ENCODE measurements around the gene EHMT1. TPM values are rescaled to one million over a fixed set of nuclear protein-coding genes. Genes with fewer than 3 reads are reported as not detected.
A peak's percentile ranks its signal among the peaks of the same experiment; 100 is the strongest.

EHMT1 gene
- total RNA-seq, 2 donors from 2014 or later: 93.1 to 184 TPM

DNA sequence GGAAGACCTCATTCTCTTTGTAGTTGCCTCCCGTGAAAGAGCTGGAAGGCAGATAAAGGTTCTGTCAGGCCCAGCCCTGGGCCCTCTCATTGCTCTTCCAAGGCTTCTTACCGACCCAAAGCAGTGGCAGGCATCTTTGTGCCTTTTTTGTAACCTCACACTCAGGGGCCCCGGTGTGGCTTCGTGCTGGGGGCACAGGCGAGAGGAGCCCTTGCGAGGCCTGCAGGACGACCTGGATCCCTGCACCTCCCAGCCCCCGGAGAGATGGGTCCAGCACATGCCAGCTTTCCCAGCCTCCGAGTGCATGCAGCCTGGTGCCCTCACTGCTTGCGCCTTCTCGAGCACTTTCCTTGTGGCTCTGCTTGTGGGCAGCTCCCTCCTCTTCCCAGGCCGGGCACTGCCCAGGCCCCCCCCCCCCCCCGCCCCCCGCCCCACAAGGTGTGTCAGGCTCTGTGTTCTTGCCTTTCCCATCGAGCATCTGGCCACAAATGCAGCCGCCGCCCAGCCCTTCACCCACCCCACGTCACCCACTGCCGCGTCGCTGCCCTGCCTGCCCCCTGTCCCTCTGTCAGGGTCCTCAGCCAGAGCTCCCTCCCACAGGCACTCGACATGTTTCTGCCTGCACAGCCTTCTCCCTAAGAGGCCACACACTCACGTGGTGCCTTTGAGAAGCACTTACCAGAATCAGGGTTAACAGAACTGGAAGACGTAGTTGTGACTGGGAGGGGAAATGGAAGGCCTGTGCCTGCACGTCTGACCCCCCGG is 195.0 kb downstream of the EHMT1 start:
- no peak for DNase-seq (ENCODE audit: low spot score)
- no peak overlapping the region for H3K27ac Mint-ChIP-seq

DNA sequence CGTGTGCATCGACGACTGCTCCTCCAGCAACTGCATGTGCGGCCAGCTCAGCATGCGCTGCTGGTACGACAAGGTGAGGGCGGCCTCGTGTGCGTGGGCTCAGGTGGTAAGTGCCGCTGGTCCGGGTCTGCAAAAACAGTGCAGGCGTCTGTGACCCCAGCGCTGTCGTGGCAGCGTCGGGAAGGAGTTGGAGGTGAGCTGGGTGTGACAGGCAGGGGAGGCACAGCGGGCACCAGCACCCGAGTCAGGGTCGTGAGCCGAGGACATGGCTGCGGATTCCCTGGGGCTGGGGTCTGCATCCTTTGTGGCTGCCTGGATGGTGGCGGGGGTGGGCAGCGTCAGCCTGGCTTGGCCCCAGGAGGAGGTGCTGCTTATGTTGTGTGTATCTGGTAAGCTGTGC is 195.6 kb downstream of the EHMT1 start:
- Mint-ChIP-seq H3K27ac (peak overlapping the region in 1 of 2 donors; percentile 59), H3K27me3 (no peaks in the 10 kb centered on the region), H3K9me3 (no peaks in the 10 kb centered on the region), H3K4me3 (no peak overlapping the region), H3K4me1 (ENCODE audit: low read depth in 2 of 2) (no peaks in the 10 kb centered on the region), H3K36me3 (no peaks in the 10 kb centered on the region)
- DNase-seq (ENCODE audit: low spot score) (no peak), ATAC-seq (peak in 1 of 2 donors; percentile 7)

More for the DNA sequence above, 195.0 kb downstream of the EHMT1 start:
- ATAC-seq: no peak
- H3K4me1 Mint-ChIP-seq (ENCODE audit: low read depth in 2 of 2): no peaks in the 10 kb centered on the region
- H3K9me3 Mint-ChIP-seq: no peaks in the 10 kb centered on the region
- no peaks in the 10 kb centered on the region for H3K27me3 Mint-ChIP-seq
- no peaks in the 10 kb centered on the region for H3K36me3 Mint-ChIP-seq
- no peak overlapping the region for H3K4me3 Mint-ChIP-seq

DNA sequence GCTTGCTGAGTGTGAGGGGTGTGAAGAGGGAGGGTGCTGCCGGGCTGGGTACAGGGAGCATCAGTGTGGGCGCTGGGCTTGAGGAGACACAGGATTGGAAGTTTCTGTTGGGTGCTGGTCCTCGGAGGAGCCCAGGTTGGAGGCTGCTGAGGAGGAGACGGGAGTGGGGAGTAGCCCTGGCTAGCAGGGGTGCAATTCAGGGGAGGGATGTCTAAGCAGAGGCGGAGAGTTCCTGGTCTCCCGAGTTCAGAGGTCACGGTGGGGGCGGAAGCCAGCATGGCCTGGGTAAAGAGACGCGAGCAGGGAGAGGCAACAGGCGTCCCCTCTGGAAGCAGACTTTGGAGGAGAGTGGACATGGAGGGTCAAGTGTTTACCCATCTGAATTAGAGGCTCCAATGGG is 196.0 kb downstream of the EHMT1 start:
- peak overlapping the region in 1 of 2 donors; percentile 59 for H3K27ac Mint-ChIP-seq
- no peaks in the 10 kb centered on the region for H3K36me3 Mint-ChIP-seq
- no peak for DNase-seq (ENCODE audit: low spot score)
- peak in 1 of 2 donors; percentile 30 for ATAC-seq
- H3K4me3 Mint-ChIP-seq: no peak overlapping the region
- H3K4me1 Mint-ChIP-seq (ENCODE audit: low read depth in 2 of 2): no peaks in the 10 kb centered on the region
- H3K27me3 Mint-ChIP-seq: no peaks in the 10 kb centered on the region
- no peaks in the 10 kb centered on the region for H3K9me3 Mint-ChIP-seq

DNA sequence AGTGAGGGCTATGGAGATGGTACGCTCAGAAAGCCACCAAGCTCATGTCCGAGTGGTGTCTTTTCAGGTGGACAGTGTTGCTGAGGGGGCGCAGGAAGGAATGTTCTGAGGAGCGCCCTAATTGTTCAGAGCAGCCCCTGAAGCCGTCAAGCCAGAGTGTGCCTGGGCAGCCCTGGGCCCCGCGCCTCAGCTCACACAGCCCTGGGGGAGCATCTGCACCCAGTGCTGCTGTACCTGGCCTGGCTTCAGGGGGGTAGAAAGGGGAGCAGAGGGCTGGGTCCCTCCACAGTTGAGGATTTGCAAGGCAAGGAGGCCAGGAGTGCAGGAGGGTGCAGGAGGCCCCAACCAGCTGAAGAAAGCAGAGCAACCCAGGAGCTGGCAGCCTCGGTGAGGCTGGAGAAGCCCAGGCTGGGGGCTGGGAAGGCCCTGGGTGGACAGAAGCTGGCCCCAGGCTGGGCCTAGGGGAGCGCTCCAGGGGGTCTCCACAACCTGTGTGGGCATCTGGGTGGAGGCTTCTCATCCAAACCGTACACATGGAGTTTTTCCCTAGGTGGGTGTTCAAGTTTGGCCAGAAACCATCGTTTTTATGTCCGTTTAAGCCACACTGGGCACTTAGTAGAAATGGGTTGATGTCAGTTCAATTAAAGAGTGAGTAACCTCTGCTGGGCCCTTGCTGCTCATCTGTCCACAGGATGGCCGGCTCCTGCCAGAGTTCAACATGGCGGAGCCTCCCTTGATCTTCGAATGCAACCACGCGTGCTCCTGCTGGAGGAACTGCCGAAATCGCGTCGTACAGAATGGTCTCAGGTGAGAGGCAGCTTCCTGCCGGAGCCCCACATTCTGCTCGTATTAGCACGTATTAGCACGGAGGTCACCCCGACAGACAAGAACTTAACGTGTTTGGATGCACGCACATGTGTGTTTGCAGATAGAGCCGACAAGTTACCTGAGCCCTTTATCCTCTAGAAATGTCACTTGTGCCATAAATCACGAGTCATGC is 196.8 kb downstream of the EHMT1 start:
- peak overlapping the region in 1 of 2 donors; percentile 59 for H3K27ac Mint-ChIP-seq
- no peaks in the 10 kb centered on the region for H3K27me3 Mint-ChIP-seq
- ATAC-seq (no peak), DNase-seq (ENCODE audit: low spot score) (no peak)
- peaks cover 5% of the 10 kb centered on the region for H3K36me3 Mint-ChIP-seq
- no peaks in the 10 kb centered on the region for H3K9me3 Mint-ChIP-seq
- H3K4me1 Mint-ChIP-seq (ENCODE audit: low read depth in 2 of 2): no peaks in the 10 kb centered on the region
- no peak overlapping the region for H3K4me3 Mint-ChIP-seq

DNA sequence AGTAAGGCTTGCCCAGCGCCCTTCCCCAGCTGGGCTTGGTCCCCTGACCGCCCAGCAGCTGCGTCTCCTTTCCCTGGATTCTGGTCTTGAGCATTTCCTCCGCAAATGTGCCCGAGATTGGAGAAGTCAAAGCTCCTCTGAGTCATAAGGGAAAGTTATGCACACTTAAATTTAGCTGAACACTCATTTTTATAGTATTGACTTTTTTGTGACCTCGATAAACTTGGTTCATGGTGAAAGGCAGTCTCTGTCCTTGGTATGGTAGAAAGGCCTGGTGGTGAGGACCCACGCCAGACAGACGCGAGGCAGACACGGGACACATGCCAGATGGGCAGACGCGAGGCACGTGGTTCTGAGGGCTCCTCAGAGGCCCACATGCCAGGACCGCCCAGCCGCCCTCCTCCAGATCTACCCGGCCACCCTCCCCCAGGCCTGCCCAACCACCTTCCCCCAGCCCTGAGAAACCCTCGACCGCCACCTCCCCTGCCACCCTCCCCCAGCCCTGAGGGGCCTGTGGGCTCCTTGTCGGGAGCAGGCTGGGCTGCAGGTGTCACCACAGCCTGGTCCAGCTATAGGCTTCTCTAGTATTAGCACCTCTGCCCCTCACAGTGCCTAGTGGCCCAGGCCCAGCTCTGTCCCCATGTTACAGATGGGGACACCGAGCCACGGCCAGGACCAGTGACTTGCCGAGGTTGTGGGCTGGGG is 197.9 kb downstream of the EHMT1 start:
- DNase-seq (ENCODE audit: low spot score): no peak
- Mint-ChIP-seq H3K27ac (no peak overlapping the region), H3K27me3 (no peaks in the 10 kb centered on the region), H3K36me3 (peaks cover 5% of the 10 kb centered on the region), H3K4me3 (no peak overlapping the region), H3K4me1 (ENCODE audit: low read depth in 2 of 2) (no peaks in the 10 kb centered on the region), H3K9me3 (no peaks in the 10 kb centered on the region)
- ATAC-seq: peak in 1 of 2 donors; percentile 30

DNA sequence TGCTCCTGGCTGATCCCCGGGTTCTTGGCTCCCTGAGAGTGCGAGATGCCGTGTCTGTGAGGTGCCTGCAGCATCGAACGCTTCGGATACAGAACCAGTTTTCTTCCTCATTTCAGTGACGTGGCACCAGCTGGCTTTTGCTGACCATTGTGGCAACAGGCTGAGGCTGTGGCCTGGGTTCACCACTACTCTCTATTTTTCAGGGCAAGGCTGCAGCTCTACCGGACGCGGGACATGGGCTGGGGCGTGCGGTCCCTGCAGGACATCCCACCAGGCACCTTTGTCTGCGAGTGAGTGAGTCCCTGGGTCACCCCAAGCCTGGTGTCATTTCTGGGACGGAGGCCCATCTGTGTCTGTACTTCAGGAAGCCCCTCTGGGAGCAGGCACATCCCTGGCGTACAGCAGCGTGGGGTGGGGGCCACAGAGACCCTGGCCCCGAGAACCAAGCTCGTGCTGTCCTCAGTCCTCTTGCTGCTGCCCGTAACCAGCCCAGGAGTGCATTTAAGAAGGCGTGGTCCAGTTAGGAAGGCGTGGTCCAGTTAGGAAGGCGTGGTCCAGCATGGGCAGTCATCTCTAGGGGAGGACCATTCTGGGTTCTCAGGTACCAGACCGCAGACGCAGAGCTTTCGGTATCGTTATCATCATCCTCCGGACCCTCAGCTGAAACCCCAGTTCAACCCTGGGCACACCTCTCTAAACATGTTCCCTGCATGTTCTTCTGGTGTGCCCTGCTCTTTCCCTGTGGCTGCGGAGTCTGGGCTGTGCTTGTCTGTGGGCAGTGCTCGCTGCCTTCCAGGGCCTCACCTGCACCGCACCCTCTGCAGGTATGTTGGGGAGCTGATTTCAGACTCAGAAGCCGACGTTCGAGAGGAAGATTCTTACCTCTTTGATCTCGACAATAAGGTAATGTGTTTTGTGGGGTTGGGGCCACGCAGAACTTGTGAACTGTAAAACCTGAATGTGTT is 198.7 kb downstream of the EHMT1 start:
- Mint-ChIP-seq H3K27me3 (no peaks in the 10 kb centered on the region), H3K9me3 (no peaks in the 10 kb centered on the region), H3K36me3 (peaks cover 5% of the 10 kb centered on the region), H3K4me3 (no peak overlapping the region), H3K4me1 (ENCODE audit: low read depth in 2 of 2) (peaks cover 0 to 2% of the 10 kb centered on the region in 2 donors), H3K27ac (no peak overlapping the region)
- no peak for ATAC-seq
- no peak for DNase-seq (ENCODE audit: low spot score)

DNA sequence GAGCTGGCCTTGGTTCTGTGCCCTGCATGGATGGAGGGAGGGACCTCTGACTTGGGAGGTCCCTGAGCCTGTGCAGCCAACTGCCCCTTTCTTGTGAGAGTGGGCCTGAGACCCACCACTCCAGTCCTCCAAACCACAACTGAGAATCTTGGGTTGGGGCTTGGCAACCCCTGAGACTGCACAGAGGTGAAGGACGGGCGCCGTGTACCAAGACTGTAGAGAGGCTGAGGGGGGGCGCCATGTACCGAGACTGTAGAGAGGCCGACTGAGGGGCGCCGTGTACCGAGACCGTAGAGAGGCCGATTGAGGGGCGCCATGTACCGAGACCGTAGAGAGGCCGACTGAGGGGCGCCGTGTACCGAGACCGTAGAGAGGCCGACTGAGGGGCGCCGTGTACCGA is 199.5 kb downstream of the EHMT1 start:
- no peak overlapping the region for H3K27ac Mint-ChIP-seq
- H3K4me3 Mint-ChIP-seq: no peak overlapping the region
- DNase-seq (ENCODE audit: low spot score) (no peak), ATAC-seq (no peak)
- no peaks in the 10 kb centered on the region for H3K27me3 Mint-ChIP-seq
- H3K36me3 Mint-ChIP-seq: peaks cover 5% of the 10 kb centered on the region
- peaks cover 0 to 2% of the 10 kb centered on the region in 2 donors for H3K4me1 Mint-ChIP-seq (ENCODE audit: low read depth in 2 of 2)
- H3K9me3 Mint-ChIP-seq: no peaks in the 10 kb centered on the region

DNA sequence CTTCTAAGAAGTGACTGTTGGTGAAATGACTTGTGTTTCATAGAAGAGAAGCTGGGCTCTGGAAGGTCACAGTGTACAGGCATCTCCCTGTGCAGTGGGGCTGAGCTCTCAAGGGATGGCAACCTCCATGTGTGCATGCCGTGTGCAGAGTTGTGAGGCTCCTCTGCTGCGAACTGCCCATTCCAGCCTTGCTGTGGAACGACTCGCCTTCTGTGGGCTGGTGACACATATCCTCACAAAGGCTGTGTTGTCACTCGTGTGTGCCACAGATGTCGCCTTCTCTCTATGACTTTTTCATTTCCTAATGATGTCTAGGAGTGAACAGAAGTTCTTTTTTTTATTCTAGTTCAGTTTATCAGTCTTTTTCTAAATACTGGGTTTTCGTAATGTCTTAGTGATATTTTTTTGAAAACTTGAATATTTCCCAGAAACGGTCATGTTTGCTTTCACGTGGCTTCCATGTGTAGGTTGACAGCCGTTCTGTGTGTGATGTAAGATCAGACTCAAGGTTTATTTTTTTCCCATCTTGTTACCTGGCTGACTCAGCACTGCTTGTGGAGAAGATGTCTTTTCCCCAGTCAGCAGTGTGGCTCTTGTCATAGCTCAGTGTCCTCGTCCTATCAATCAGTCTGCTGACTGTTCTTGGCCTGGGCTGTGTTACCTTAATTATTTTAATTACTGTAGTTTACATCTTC is 201.5 kb downstream of the EHMT1 start:
- Mint-ChIP-seq H3K27me3 (no peaks in the 10 kb centered on the region), H3K4me3 (no peak overlapping the region), H3K9me3 (no peaks in the 10 kb centered on the region), H3K36me3 (peaks cover 5% of the 10 kb centered on the region), H3K4me1 (ENCODE audit: low read depth in 2 of 2) (peaks cover 0 to 12% of the 10 kb centered on the region in 2 donors), H3K27ac (no peak overlapping the region)
- DNase-seq (ENCODE audit: low spot score) (no peak), ATAC-seq (peak; percentile 45 to 46)

DNA sequence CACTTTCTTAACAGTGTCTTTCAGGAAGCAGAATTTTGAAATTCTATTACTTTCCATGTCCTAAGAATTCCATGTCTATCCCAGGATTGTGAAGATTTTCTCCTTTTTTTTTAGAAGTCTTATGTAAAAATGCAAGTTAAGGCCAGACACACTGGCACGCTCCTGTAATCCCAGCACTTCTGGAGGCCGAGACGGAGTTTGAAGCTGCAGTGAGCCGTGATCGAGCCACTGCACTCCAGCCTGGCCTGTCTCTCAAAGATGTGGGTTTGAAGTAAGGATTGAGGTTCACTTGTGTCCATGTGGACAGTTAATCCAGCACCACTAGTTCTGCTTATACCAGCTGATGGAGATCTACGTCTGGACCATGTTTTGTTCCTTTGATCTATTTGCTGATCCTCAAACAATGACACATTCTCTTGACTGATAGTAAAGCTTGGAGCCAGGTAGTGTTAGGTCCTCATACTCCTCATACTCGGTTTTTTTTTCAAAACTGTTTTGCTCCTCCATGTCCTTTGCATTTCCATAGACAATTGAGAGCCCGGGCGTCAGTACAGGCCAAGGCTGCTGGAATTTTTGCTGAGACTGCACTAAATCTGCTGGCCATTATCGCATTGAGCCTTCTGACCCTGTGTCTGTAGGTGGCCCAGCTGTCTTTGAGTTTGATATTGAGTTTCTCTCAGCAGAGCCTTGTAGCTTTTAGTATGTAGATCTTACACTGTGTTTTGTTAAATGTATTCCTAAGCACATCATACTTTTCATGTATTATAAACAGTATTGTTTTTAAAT is 205.4 kb downstream of the EHMT1 start:
- ATAC-seq: no peak
- H3K4me1 Mint-ChIP-seq (ENCODE audit: low read depth in 2 of 2): peaks cover 0 to 18% of the 10 kb centered on the region in 2 donors
- H3K27ac Mint-ChIP-seq: peak overlapping the region in 1 of 2 donors; percentile 75

DNA sequence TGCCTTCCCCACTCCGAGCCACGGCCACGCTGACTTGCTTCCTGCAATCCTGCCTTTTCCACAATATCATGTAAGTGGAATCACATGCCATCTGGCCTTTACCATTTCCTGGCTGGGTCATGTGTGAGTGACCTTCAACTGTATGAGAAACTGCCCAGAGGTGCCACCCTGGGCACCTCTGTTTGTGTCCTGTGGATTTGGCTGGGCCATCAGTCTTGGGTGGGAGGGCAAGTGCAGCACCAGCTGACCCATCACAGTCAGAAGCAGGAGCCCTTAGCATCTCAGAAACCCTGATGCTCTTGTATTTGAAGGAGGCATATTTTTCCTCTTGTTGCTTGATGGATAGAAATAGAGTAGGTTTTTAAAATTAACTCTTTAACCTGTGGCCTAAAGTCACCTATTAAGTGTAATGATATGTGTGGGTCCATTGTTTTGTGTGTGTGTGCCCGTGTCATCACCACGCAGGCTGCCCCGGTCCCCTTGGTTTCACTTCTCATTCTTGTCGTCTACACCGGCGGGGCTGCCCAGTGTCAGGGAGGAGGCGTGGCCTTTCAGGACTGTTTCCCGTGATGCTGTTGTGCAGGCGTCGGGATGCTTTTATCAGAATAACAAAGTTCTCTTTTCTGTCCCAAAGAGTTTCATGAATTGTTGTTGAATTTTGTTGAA is 206.7 kb downstream of the EHMT1 start:
- ATAC-seq (no peak), DNase-seq (ENCODE audit: low spot score) (no peak)
- Mint-ChIP-seq H3K9me3 (no peaks in the 10 kb centered on the region), H3K27me3 (no peaks in the 10 kb centered on the region), H3K36me3 (peaks cover 1% of the 10 kb centered on the region), H3K4me1 (ENCODE audit: low read depth in 2 of 2) (peaks cover 0 to 21% of the 10 kb centered on the region in 2 donors), H3K4me3 (no peak overlapping the region), H3K27ac (no peak overlapping the region)

More for the DNA sequence above, 205.4 kb downstream of the EHMT1 start:
- DNase-seq (ENCODE audit: low spot score): no peak
- H3K27me3 Mint-ChIP-seq: no peaks in the 10 kb centered on the region
- H3K36me3 Mint-ChIP-seq: peaks cover 5% of the 10 kb centered on the region
- H3K4me3 Mint-ChIP-seq: no peak overlapping the region
- no peaks in the 10 kb centered on the region for H3K9me3 Mint-ChIP-seq

DNA sequence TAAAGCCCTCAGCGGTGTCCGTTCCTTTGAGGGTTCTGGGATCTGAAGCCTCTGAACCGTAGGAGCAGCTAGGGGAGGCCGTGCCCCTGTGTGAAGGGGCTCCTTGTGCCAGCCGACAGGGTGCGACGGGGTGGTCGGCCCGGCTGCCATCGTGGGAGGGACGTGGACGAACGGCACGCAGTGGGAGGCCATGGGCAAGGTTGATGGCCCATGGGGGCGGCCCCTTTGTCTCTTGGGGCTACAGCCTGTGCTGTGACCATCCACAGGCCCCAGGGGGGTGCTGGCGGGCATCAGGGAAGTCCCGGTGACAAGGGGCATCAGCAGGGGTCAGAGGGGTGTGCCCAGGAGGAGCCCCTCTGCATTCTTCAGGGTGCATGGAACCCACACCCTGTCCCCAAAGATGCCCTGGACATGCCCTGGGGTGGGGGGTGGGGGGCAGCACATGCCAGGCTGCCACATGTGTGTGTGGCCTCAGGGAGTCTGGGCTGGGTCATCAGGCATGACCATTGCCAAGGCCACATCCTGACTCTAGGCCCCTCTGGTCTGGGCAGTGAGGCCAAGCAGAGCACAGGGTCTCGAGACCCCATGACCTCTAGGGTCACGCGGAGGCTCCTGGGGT is 209.2 kb downstream of the EHMT1 start:
- Mint-ChIP-seq H3K4me1 (ENCODE audit: low read depth in 2 of 2) (peaks cover 0 to 23% of the 10 kb centered on the region in 2 donors), H3K27ac (no peak overlapping the region), H3K4me3 (no peak overlapping the region), H3K36me3 (no peaks in the 10 kb centered on the region), H3K9me3 (no peaks in the 10 kb centered on the region), H3K27me3 (no peaks in the 10 kb centered on the region)
- DNase-seq (ENCODE audit: low spot score) (no peak), ATAC-seq (no peak)
